Ascending aorta (tissue), 2 donors: ENCODE data around the gene PHC3. TPM values are rescaled to one million over a fixed set of nuclear protein-coding genes. Genes with fewer than 3 reads are reported as not detected.

Experiments
- DNase-seq, 2 donors: peaks; one replicate each; pipeline ENCODE4 v3.0.0-alpha.2; 2019; ENCODE audit warnings: low spot score in 2 of 2
- H3K27ac ChIP-seq, 2 donors: fragments of 200-600 bp; sonication (generic); one replicate each; pipeline ENCODE4 v1.5.1; 2016 to 2017; ENCODE audit warnings: mild to moderate bottlenecking in 1 of 2
- H3K27me3 ChIP-seq: fragments of 200-600 bp; sonication (generic); one replicate; pipeline ENCODE4 v1.5.1; 2017
- H3K36me3 ChIP-seq, 2 donors: fragments of 200-600 bp; sonication (generic); one replicate each; pipeline ENCODE4 v1.5.1; 2016
- H3K4me1 ChIP-seq, 2 donors: fragments of 200-600 bp; sonication (generic); one replicate each; pipeline ENCODE4 v1.5.1; 2016 to 2017; ENCODE audit warnings: mild to moderate bottlenecking in 1 of 2
- H3K4me3 ChIP-seq, 2 donors: fragments of 200-600 bp; sonication (generic); one replicate each; pipeline ENCODE4 v1.5.1; 2016 to 2017; ENCODE audit warnings: mild to moderate bottlenecking in 1 of 2
- H3K9me3 ChIP-seq, 2 donors: fragments of 200-600 bp; sonication (generic); one replicate each; pipeline ENCODE4 v1.5.1; 2016
- CTCF ChIP-seq, 3 experiments: fragments of 200-600 bp in 2 of 3; fragments of 450-650 bp in 1 of 3; sonication (generic) in 2 of 3; IDR thresholded peaks; one replicate each; pipeline ENCODE4 v1.5.1; 2016 to 2019; ENCODE audit warnings: antibody characterized with exemption in 3 of 3, mild to moderate bottlenecking in 1 of 3, moderate library complexity in 1 of 3
- intact Hi-C: fragments of 100-400 bp; cut with DNase I; formaldehyde crosslinking; loops from one replicate; pipeline ENCODE4 v1.15.1; 2023
- total RNA-seq: library from RNA; depleted of rRNA; stranded (reverse); fragments of >200 nt; gene quantifications from one replicate; pipeline ENCODE4 v1.1.0, GENCODE V29; 2016

PHC3 gene
- total RNA-seq, 1 donor from 2014 or later, result 43.3 TPM

- intact Hi-C loops, result no loop called here
- DNase-seq, result no peak
- H3K9me3 ChIP-seq, result no peaks in the 10 kb centered on the region
- TF ChIP-seq CTCF (IDR thresholded peaks at IDR 0.05), result no peak
- H3K36me3 ChIP-seq, result no peaks in the 10 kb centered on the region
- no peak overlapping the region for H3K27ac ChIP-seq
- H3K4me1 ChIP-seq, result peaks cover 4 to 5% of the 10 kb centered on the region in 2 donors
- peaks cover 6% of the 10 kb centered on the region for H3K27me3 ChIP-seq
- H3K4me3 ChIP-seq, result peak overlapping the region; percentile 59 to 74
These were observed 143.0 kb downstream of the PHC3 start for GRCh38 chr3:170038434-170039110.

Other genes with a start within 250 kb of the PHC3 start
- 20.5 TPM for gene SEC62, start 214.9 kb downstream of the PHC3 start, total RNA-seq
- 7.3 TPM for gene GPR160, start 143.7 kb downstream of the PHC3 start, total RNA-seq
- 20.3 TPM for gene PRKCI, start 40.7 kb upstream of the PHC3 start, total RNA-seq
- 30.2 TPM for gene SKIL, start 176.0 kb upstream of the PHC3 start, total RNA-seq
- gene CLDN11, start 237.1 kb upstream of the PHC3 start, total RNA-seq, result 7.0 TPM